GM21737 (cell line): Measurements from ENCODE around the gene ZNF148.
A peak's percentile ranks its signal among the peaks of the same experiment; 100 is the strongest.
"Not testable (repeated sequence)": the region's sequence is repeated elsewhere in the genome, so short reads cannot be mapped to it uniquely, and the experiment has no call there.

Source experiments
- ATAC-seq: cut with Tn5 transposase; IDR thresholded peaks from one replicate; pipeline ENCODE4 v1.9.1; 2021; ENCODE audit warnings: mild to moderate bottlenecking, moderate library complexity; ENCODE audit not compliant: unreplicated experiment

Gene ZNF148

GRCh38 chr3:125375950-125376679 lies 990 bp upstream of the ZNF148 start:
- no peak for ATAC-seq

- peak; percentile 19 for ATAC-seq
These were observed 577 bp downstream of the ZNF148 start for GRCh38 chr3:125374501-125374995.

- ATAC-seq, result no peak
These were observed 7.5 kb downstream of the ZNF148 start for GRCh38 chr3:125367403-125368230.

- ATAC-seq, result no peak
These were observed 9.0 kb downstream of the ZNF148 start for GRCh38 chr3:125366132-125366531.

GRCh38 chr3:125359700-125360099 lies 15.4 kb downstream of the ZNF148 start:
- ATAC-seq, result no peak

GRCh38 chr3:125358923-125359322 lies 16.2 kb downstream of the ZNF148 start:
- no peak for ATAC-seq

GRCh38 chr3:125357837-125358236 lies 17.3 kb downstream of the ZNF148 start:
- no peak for ATAC-seq

GRCh38 chr3:125357032-125357658 lies 18.0 kb downstream of the ZNF148 start:
- ATAC-seq, result peak; percentile 66

- peak; percentile 8 for ATAC-seq
These were observed 18.7 kb downstream of the ZNF148 start for GRCh38 chr3:125356140-125357026.

GRCh38 chr3:125353659-125354058 lies 21.5 kb downstream of the ZNF148 start:
- no peak for ATAC-seq

GRCh38 chr3:125353128-125353527 lies 22.0 kb downstream of the ZNF148 start:
- ATAC-seq, result no peak

- no peak for ATAC-seq
These were observed 23.2 kb downstream of the ZNF148 start for GRCh38 chr3:125351814-125352456.

GRCh38 chr3:125351152-125351551 lies 24.0 kb downstream of the ZNF148 start:
- ATAC-seq, result no peak

GRCh38 chr3:125350597-125350996 lies 24.5 kb downstream of the ZNF148 start:
- ATAC-seq, result no peak

GRCh38 chr3:125349556-125350165 lies 25.5 kb downstream of the ZNF148 start:
- ATAC-seq, result no peak

GRCh38 chr3:125349055-125349454 lies 26.1 kb downstream of the ZNF148 start:
- ATAC-seq, result no peak

- ATAC-seq, result not testable (repeated sequence)
These were observed 31.8 kb downstream of the ZNF148 start for GRCh38 chr3:125343367-125343766.

GRCh38 chr3:125340121-125340520 lies 35.0 kb downstream of the ZNF148 start:
- no peak for ATAC-seq

- ATAC-seq, result no peak
These were observed 37.6 kb downstream of the ZNF148 start for GRCh38 chr3:125337506-125337905.
